ENCODE data around the gene HDDC2.

Gene HDDC2

DNA sequence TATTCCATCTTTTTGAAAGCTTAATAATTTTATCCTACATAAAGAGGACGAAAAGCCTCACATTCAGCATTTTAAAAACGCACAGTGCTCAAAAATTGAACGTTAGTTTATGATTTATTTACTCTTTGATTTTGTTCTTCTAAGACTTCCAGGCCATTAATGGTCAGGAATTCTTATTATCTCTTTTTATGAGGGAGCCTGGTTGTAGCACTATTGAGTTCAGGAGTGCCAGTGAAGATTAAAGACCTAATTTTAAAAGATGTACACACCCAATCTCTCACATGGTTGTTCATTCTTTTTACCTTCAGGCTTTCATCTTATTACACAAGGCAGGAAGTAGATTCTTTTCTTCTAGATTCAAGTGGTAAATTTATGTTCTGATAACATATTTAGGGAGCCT is 68.6 kb downstream of the HDDC2 start:
- no peak for DNase-seq

DNA sequence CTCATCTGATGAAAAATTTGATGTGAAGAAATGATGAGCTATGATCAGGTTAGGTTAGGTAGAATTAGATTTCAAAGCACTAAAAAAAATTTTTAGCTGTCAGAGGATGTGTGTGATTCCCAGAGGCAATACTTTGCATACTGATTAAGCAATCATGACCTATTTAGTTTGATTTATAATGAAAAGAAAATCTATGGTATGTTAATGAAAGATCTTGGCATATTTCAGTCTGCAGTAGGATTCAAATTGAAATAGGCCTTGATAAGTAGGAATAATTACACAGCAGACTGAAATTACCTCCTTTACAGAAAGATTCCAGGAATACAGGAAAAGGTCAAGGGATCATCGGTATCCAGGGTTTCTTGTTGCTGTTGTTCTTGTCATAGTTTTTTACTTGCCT is 69.3 kb downstream of the HDDC2 start:
- DNase-seq: no peak

DNA sequence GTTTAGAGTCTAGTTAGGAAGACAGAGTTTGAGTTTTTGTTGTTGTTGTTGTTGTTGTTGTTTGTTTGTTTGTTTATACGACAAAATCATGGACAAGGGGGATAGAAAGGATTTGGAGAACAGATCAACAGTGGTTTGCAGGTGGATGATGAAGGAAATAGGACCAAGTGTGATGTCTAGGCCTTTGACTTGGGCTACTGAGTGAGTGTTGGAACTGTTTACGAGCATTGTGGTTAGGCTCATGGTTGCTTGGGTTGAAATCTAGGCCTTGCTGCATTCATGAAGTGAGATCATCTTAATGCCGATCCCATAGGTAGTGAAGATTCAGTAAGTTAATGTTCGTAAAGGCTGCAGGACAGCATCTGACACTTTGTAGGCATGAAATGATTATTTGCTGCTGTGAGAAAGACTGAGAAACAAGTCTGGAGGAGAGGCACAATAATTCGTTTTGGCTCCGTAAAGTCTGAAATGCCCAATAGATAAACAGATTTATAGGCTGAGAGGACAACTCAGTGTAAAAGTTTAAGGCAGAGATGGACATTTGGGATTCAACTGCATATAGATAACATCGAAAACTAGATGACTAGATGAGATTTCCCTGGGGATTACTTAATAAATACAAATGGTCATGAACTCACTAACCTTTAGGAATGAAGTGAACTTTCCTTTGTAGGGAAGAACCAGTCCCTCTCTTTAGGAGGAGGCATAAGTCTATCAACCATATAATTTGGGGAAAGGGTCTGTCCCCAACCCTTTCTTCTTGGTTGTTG is 70.0 kb downstream of the HDDC2 start:
- no peak for DNase-seq

DNA sequence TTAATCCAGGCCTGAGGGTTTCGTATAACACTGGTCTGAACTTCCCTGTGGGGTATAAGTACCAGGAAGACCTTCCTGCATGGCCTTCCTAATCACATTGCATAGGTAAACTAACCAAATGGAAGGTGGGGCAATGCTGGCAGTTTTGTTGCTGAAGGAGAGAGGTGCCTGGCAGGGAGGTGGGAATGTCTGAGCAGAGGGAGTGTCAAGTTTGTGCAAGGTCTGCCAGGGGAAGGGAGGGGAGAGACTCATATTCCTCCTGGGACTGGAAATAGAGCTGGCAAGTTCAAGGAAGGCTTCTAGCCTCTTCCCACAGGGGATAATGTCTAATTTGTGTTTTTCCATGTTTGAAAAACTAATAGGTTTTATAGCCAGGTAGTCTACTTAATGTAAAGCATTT is 70.6 kb downstream of the HDDC2 start:
- DNase-seq: no peak

DNA sequence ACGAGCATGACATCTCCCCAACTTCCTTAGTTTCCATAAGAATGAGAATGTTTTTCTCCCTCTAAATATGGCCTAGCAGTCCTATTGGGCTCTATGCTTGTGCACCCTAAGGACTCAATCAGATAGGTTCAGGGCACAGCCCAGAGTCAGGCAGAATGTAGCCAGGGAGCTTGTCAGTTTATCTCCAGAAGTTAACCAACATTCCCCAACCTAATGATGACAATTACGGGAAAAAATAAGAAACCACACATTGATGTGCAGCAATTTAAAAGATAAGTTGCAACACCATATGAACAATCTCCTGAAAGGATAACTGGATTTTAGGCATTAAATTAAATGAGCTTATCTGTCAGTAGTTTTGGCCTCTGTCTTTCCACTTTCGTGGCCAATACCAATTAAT is 71.1 kb downstream of the HDDC2 start:
- DNase-seq: no peak

DNA sequence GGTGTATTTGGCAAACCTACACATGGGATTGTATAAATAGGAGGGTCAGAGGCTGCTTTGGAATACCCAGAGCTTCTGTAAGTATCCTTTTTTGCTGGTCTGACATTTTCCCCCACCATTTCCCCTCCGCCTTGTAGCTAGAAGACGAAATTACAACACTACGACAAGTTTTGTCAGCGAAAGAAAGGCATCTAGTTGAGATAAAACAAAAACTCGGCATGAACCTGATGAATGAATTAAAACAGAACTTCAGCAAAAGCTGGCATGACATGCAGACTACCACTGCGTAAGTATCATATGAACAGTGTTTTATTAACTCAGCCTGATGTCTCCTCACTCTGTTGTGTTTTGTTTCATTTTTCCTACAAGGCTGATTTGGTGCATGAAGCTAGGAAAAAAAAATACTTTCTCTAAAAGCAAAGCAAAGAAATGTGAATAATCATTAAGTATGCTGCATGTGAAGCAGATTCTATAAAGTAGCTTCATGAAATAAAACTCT is 72.7 kb downstream of the HDDC2 start:
- no peak for DNase-seq

DNA sequence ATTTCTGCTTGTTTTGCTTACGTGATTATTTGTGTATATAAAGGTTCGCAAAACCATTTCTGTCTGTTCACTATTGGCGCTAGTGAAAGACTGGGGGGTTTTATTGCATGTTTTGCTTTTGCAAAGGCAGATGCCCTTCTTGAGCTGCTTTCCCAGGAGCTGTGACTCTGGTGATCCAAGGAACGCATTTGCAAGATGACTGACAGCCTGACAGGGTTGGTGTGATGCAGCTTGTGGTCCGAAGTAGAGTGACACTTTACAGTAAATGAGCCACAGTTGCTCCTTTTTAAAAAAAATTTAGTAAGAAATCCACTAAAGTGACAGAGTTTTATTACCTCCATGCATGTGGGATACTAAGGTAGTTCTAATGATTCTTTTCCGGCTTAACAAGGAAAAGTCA is 74.5 kb downstream of the HDDC2 start:
- DNase-seq: no peak

Measured in C1 segment of cervical spinal cord (tissue), 14 donors.